HG03196 (cell line): ENCODE measurements around the gene BCL3.
"Not testable (repeated sequence)": the region's sequence is repeated elsewhere in the genome, so short reads cannot be mapped to it uniquely, and the experiment has no call there.

Experiments
- ATAC-seq: cut with Tn5 transposase; IDR thresholded peaks from one replicate; pipeline ENCODE4 v1.9.1; 2021; ENCODE audit not compliant: unreplicated experiment

Gene BCL3

DNA sequence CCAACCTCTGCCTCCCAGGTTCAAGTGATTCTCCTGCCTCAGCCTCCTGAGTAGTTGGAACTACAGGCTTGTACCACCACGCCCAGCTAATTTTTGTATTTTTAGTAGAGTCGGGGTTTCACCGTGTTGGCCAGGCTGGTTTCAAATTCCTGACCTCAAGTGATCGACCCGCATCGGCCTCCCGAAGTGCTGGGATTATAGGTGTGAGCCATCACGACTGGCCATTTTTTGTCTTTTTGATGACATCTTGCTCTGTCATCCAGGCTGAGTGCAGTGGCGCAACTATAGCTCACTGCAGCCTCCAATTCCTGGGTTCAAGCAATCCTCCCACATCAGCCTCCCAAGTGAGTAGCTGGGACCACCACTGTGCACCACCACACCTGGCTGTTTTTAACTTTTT lies 28.1 kb upstream of the BCL3 start:
- not testable (repeated sequence) for ATAC-seq

DNA sequence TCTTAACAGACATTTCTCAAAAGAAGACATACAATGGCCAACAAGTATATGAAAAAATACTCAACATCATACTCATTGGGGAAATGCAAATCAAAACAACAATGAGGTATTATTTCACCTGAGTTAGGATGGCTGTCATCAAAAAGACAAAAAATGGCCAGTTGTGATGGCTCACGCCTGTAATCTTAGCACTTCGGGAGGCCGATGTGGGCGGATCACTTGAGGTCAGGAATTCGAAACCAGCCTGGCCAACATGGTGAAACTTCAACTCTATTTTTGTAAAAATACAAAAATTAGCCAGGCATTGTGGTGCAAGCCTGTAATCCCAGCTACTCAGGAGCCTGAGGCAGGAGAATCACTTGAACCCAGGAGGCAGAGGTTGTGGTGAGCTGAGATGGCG lies 27.6 kb upstream of the BCL3 start:
- no peak for ATAC-seq

DNA sequence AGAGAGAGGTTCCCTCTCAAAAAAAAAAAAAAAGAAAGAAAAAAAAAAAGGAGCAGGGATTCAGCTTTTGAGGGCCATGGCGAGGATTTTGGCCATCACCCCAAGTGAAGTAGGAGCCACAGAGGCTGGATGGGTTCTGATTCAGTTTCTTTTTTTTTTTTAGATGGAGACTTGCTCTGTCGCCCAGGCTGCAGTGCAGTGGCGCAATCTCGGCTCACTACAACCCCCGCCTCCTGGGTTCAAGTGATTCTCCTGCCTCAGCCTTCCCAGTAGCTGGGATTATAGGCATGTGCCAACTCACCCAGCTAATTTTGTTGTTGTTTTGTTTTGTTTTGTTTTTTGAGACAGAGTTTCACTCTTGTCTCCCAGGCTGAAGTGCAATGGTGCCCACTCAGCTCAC lies 27.1 kb upstream of the BCL3 start:
- ATAC-seq = not testable (repeated sequence)

DNA sequence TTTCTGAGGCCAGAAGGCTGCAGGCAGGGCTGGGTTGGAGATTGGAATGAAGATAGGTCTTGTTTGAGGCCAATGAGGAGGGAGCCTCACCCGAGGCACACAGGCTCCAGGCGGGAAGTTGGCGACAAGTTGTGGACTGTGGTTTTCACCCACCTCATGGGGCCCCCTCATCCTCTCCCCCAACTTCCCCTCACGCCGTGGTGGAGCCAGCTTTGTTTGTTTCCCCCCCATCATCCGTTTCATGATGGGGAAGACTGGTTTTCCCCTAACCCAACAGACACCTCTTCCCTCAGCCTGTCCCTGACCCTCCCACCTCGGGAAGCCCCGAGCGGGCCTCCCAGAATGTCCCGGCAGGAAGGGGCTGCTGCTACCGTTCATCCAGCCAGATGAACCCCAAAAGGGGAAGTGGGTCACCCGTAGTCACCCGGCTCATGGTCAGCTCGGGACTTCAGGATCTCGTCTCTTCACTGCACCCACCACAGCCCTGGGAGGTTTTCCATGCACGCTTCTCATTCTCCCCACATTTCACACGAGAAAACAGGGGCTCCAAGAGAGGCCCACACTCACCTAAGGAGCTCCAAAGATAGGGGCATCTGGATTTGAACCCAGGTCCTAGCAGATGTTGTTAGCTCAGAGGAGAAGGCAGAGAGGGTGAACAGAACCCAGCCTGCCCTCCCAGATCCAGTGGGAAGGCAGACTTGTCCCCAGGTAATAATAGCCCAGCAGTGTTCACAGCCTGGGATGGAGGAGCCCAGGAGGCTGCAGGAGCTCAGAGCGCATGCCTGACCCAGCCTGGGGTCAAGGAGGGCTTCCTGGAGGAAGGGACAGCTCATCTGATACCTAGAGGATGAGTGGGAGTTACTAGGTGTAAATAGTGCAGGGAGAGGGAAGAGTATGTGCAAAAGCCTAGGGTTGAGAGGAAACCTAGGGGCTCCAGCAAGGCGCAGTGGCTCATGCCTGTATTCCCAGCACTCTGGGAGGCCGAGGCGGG lies 26.1 kb upstream of the BCL3 start:
- ATAC-seq = no peak

DNA sequence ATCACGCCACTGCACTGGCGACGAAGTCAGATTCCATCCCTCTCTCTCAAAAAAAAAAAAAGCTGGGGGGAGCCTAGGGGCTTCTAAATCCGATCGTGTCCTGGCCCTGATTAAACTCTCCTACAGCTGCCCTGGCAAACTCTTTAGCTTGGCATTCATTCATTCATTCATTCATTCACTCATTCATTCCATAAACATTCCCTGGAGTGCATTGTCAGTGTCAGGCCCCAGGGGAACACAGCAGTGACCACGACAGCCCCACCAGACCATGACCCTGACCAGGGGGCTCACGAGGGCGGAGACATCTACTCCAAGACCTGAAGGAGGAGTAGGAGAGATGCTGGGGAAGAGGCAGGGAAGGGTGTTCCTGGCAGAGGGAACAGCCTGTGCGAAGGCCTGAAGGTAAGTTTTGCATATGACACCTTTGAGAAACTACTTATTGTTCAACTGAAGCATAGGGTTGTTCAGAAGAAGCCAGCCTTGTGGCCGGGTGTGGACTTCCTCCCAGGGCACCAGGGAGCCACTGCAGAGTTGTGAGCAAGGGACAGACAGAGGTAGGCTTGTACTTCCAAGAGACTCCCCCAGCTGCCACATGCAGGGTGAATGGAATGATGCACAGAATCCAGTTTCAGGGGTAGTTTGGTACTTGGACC lies 25.1 kb upstream of the BCL3 start:
- ATAC-seq = no peak

DNA sequence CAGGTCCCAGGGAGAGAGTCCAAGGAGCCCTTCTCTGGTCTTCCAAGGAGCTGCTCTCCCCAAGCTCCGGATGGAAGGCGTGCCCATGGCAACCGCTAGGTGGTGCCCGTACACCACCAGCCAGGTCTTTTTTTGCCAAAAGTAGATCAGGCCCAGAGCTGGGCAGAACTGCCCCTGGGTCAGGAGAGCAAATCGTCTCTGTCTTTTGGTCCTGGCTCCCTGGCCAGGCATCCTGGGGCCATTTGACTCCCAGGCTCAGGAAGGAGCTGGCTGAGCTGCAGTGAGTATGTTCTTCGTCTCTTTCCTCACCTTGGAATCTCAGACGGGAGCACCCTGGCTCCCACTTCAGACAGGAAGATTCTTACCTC lies 24.6 kb upstream of the BCL3 start:
- ATAC-seq = no peak

DNA sequence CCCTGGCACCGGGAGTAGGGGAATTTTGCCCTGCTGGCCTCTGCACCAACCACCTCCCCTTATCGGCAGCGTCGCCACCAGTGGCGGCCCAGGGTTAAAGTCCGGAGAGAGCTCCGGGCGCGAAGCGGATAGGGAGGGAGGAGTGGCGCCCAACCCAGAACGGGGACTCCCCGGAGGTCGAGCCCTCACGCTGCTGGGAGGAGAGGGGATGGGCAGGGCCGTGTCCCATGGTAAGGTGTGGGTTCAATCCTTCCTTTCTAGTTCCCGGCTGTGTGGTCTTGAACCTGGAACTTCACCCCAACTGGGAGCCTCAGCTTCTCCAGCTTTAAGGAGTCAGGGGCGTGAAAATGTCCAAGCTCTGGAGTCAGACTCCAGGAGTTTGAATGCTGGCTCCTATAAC lies 23.3 kb upstream of the BCL3 start:
- no peak for ATAC-seq

DNA sequence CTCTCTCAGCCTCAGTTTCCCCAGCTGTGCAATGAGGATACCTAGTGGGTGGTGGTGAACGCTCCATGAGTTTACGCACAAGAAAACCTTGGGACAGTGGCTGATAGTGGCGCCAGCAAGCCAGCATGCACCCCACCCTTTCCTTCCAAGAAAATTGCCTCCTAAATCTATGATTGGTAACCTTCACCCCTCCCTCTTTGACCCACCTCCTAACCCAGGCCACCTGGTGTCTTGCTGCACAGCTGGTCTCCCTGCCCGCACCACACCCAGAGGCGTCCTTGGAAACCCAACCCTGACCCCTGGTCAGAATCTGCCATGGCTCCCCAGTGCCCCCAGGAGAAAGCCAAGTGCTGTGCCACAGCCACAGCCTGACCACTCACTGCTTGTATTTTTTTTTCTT lies 22.8 kb upstream of the BCL3 start:
- ATAC-seq = no peak

DNA sequence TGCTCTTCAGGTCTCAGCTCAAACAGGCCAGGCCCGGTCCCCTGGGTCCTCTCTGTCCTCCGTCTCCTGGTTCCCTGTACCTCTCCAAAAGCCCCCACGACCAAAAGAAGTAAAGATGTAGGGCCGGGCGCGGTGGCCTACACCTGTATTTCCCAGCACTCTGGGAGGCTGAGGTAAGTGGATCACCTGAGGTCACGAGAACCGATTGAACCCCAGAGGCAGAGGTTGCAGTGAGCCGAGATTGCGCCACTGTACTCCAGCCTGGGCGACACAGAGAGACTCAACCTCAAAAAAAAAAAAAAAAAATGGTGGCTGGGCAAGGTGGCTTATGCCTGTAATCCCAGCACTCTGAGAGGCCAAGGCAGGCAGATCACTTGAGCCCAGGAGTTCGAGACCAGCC lies 22.0 kb upstream of the BCL3 start:
- ATAC-seq = no peak

DNA sequence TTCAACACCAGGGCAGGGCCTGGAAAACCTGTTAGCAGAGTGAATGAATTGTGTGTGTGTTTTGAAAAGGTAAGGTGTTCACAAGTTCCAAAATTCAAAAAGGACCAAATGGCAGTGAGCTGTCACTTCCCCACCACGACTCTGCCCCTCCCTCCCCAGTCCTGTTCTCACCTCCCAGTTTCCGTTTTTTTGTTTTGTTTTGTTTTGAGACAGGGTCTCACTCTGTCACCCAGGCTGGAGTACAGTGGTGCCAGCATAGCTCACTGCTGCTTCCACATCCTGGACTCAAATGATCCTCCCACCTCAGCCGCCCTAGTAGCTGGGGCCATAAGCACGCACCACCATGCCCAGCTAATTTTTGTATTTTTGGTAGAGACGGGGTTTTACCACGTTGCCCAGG lies 20.3 kb upstream of the BCL3 start:
- ATAC-seq = no peak

DNA sequence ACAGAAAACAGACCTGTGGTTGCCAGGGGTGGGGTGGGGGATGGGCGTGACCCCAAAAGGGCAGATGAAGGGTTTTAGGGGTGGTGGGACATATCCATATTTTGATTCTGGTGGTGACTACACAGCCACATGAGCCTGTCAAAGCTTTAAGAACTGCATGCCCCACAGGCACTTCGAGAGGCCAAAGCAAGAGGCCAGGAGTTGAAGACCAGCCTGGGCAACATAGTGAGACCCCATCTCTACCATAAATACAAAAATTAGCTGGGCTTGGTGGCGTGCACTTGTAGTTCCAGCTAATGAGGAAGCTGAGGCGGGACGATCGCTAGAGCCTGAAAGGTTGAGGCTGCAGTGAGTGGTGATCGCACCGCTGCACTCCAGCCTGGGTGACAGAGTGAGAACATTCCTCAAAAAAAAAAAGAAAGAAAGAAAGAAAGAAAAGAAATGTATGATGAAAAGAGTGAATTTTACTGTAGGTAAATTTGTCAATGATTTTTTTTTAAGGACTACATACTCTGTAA lies 18.9 kb upstream of the BCL3 start:
- no peak for ATAC-seq

DNA sequence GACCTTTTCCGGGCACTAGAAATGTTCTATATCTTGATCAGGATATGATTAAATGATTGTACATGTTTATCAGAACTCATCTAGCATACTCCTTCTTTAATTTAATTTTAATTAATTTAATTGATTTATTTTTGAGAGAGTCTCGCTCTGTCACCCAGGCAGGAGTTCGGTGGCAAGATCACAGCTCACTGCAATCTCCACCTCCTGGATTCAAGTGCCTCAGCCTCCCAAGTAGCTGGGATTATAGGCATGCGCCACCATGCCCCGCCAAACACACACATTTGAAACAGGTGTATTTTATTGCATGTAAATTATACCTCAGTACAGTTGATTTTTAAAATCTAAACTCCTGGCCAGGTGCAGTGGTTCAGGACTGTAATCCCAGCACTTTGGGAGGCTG lies 17.4 kb upstream of the BCL3 start:
- ATAC-seq = no peak

DNA sequence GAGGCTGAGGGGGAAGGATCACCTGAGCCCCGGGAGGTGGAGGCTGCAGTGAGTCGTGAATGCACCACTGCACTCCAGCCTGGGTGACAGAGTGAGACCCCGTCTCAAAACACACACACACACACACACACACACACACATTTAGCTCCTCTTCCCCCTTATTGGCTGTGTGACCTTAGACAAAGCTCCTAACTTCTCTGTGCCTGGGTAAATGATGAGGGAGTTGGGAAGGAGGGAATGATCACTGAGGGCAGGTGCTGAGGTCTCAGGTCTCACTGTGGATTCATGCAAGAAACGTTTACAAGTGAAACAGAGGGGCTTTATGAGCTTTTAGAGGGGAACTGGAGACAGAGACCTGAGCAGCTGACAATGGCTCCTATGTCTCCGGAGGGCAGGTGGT lies 16.9 kb upstream of the BCL3 start:
- no peak for ATAC-seq

DNA sequence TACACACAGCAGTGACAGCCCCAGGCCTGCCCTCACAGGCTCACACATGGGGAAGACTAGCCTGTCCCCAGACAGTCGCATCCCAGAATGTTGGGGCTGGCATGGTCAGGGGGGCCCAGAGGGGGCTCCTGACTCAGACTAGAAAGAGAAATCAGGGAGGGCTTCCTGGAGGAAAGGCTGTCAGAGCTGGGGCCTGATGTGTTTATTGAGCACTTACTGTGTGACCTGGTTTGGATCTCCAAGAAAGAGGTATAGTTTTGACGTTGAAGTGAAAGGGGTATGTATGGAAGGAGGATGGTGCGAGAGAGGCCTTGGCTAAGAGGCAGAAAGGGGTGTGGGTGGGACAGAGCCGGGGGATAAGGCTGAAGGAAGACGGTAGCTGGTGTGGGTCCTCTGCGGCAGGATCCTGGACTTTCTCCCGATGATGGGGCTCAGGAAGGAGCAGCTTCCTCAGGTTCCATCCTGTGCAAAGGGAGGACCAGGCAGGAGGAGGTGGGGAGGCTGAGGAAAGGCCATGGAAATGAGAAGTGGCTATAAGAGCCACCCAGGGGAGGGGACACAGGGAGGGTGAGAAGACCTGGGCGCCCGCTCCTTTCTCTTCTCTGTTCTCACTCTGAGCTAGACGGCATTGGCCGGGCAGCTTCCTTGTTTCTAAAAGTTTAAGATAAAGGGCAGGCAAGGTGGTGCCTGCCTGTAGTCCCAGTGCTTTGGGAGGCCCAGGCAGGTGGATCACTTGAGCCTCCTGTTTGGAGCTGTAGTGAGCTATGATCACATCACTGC lies 16.1 kb upstream of the BCL3 start:
- no peak for ATAC-seq

DNA sequence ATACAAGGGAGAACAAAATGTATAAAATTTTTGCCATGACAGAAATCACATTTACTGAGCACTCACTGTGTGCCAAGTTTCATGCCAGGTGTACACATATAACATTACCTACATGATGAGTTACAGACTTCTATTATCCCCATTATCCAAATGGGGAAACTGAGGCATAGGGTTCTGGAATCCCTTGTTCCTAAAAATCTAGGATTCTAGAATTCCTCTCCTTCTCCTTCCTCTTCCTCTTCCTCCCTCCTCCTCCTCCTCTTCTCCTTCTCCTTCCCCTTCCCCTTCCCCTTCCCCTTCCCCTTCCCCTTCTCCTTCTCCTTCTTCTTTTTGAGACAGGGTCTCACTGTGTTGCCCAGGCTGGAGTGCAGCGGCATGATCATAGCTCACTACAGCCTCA lies 14.2 kb upstream of the BCL3 start:
- no peak for ATAC-seq

DNA sequence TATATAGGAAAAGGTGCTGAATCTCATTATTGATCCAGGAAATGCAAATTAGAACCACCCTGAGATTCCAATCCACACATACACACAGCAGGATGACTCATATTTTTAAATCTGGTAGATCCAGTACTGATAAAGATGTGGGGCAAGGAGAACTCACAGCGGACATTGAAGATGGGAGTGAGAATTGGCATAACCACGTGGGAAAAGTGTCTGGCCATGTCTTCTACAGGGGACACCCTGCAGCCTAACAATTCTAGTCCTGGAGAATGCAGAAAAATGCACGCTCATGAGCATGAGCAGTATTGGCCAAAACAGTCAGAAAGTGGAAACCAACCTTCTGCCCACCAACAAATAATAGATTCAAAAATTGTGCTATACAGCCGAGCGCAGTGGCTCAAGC lies 13.5 kb upstream of the BCL3 start:
- ATAC-seq = no peak

DNA sequence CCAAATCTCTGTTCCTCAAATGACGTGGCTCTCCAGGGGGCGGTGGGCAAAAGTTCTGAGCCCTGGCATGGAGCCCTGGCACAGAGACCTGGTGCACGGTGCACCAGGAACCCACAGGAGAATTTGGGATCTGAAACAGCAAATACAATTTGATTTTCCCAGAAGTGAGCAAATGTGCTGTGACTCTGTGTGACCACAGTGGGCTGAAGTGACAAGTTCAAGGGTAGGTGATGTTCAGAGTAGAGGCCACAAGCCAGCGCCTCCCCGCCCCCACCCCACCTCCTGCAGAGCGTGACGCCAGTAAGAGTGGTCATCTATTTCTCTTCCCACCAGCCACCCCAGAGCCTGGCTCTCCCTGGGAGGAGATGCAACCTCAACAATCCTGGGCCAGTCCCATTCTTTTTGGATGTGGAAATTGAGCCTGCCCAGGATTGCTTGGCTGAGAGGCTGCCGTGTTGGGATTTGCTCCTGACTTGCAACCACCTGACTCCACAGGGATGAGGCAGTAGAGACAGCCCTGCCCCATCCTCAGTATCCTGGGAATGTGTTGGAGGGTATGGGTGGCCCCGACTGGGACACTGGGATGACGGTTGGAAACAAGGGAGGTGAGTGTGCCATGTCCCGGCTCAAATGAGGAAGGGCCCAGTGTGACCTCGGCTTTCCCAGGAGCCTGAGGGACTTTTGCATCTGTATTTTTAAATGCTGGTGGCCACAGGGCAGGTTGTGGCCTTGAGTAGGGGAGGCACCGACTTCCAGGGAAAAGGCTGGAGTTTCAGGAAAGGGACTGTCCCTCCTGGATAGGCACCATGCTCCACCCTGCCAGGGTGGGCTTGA lies 11.1 kb upstream of the BCL3 start:
- ATAC-seq = no peak

DNA sequence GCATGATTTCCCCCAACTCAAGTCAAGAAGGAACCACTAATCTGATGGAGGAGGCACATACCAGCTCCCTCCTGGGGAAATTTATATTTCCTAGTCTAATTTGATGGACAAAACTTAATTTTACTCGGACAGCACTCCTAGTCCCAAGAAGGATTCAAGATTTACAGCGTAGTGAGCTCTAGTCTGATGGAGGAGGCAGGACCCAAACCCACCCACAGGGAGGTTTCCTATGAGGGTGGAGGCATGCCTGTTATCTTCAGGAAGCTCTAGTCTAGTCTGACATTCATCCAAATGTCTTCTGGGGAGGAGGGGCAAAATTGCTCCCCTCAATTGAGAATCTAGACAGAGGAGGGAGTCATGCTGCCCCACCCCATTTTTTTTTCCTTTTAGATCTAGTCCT lies 10.4 kb upstream of the BCL3 start:
- no peak for ATAC-seq

DNA sequence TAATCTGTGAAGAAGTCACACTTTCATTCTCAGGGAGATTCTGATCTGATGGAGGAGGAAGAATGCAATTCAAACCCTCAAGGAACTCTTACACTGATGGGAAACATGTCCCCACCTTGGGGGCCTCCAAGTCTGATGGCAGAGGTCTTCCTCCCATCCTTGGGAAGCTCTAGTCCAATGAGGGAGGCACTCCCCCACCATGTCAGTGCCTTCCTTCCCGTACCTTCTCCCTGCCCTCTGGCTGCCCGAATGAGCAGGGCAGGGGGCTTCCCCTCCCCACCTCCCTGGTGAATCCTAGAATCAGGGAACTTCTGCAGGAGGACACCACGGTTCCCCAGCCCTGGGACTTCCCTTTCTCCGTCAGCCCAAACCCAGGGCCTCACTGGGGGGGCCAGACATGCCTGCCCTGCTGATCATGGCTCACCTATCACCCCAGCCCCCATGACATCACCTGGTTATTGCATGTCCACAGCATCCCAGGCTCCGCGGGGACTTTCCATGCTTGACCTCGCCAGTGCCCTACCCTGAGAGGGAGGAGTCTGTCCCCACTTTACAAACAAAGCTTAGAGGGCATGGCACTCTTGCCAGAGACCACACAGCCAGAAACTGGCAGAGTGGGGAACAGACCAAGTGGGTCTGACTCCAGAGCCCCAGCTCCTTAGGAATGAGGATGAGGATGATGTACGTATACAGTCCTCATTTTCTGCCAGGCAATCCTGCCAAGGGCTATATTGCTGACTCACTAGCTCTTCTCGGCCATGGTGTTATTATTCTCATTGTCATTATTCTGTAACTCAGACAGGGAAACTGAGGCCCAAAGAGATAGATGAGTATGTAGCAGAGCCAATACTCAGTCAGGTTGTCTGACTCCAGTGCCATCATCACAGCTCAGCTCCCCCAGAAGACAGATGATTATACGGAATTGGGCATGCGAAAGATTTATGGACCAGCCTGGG lies 9.6 kb upstream of the BCL3 start:
- ATAC-seq = no peak
